B cell (primary cell): ENCODE results near the gene MYMK.

ENCODE experiments used
- CTCF ChIP-seq: fragments of 200-600 bp; IDR thresholded peaks from one replicate; pipeline ENCODE4 v1.8.0; 2022; ENCODE audit warnings: antibody characterized with exemption, mild to moderate bottlenecking
- EZH2 ChIP-seq: IDR thresholded peaks from 2 replicates; pipeline ENCODE4 v1.6.1; 2012; ENCODE audit warnings: borderline replicate concordance, low read depth, mild to moderate bottlenecking, moderate library complexity, low read length; ENCODE audit not compliant: insufficient read depth, poor library complexity, severe bottlenecking

GRCh38 chr9:133546287-133546680, 21.5 kb upstream of the MYMK start:
- TF ChIP-seq CTCF, result no peak
- TF ChIP-seq EZH2, result no peak
